Endothelial cell of umbilical vein (primary cell): ENCODE data around the gene MMP25. TPM values are rescaled to one million over a fixed set of nuclear protein-coding genes. Genes with fewer than 3 reads are reported as not detected.

Source experiments
- BruUV-seq: library from RNA; stranded (reverse); fragments of 400-500 nt; replicated peaks from 2 replicates; lab custom pipeline; 2021; lab: Mats Ljungman, UMichigan
- CTCF ChIA-PET: fragments of 300-600, 350-600 bp; sonication (Branson Sonifier 250); formaldehyde crosslinking; loops from one replicate; lab custom pipeline; 2021; ENCODE audit warnings: antibody characterized with exemption, inconsistent platforms; lab: Charles Lee
- POLR2A ChIA-PET: fragments of 300-600, 350-600 bp; sonication (Branson Sonifier 250); formaldehyde crosslinking; loops from one replicate; lab custom pipeline; 2021; ENCODE audit warnings: antibody characterized with exemption, inconsistent platforms; lab: Charles Lee
- DNase-seq: peaks from one replicate; pipeline ENCODE4 v3.0.0-alpha.2; 2011; ENCODE audit warnings: low read depth, low spot score
- FAIRE-seq: peaks from 2 replicates; lab custom pipeline; 2011; peaks lifted over from hg19 to GRCh38; lab: Jason Lieb, UNC
- H2AFZ ChIP-seq: 2 replicates; pipeline ENCODE4 v1.6.0; 2012; ENCODE audit warnings: low read depth, low read length, control low read depth, inconsistent platforms
- H3K27ac ChIP-seq: 2 replicates; pipeline ENCODE4 v1.5.1; 2011; ENCODE audit warnings: low read depth, mild to moderate bottlenecking, control low read depth, low read length, moderate library complexity; ENCODE audit not compliant: insufficient read depth
- H3K27me3 ChIP-seq, 2 experiments: 2 replicates each; pipeline versions ENCODE4 v1.6.0 to v1.6.1; 2011; ENCODE audit warnings: low read length in 2 of 2, mixed read lengths in 1 of 2; ENCODE audit not compliant: control insufficient read depth in 2 of 2, insufficient read depth in 2 of 2
- H3K36me3 ChIP-seq, 2 experiments: 2 replicates in 1 of 2; 3 replicates in 1 of 2; pipeline ENCODE4 v1.5.1; 2011; ENCODE audit warnings: low read length in 2 of 2, mild to moderate bottlenecking in 1 of 2, moderate library complexity in 1 of 2; ENCODE audit not compliant: control insufficient read depth in 2 of 2, insufficient read depth in 2 of 2; ENCODE audit errors: extremely low read depth in 1 of 2
- H3K4me1 ChIP-seq: 3 replicates; pipeline ENCODE4 v1.5.1; 2011; ENCODE audit warnings: mild to moderate bottlenecking, low read length; ENCODE audit not compliant: control insufficient read depth, insufficient read depth; ENCODE audit errors: extremely low read depth
- H3K4me2 ChIP-seq: 2 replicates; pipeline ENCODE4 v1.6.1; 2011; ENCODE audit warnings: low read length, control low read depth, mixed read lengths; ENCODE audit not compliant: insufficient read depth
- H3K4me3 ChIP-seq, 3 experiments: fragments of 200-600 bp in 1 of 3; sonication (generic), shearing (Covaris generic) in 1 of 3; replicated peaks in 1 of 3; 2 replicates each; pipeline ENCODE4 v1.5.1; 2011 to 2016; ENCODE audit warnings: control low read depth in 3 of 3, low read length in 3 of 3, mild to moderate bottlenecking in 2 of 3, inconsistent platforms in 1 of 3, low read depth in 1 of 3, moderate library complexity in 1 of 3; ENCODE audit not compliant: insufficient read depth in 1 of 3
- H3K79me2 ChIP-seq: 2 replicates; pipeline ENCODE4 v1.6.0; 2012; ENCODE audit warnings: low read length, inconsistent platforms; ENCODE audit not compliant: control insufficient read depth, insufficient read depth
- H3K9ac ChIP-seq: replicated peaks from 2 replicates; pipeline ENCODE3; 2011; ENCODE audit warnings: low read length, control low read depth; ENCODE audit not compliant: insufficient read depth; ENCODE audit errors: extremely low read depth
- H3K9me1 ChIP-seq: replicated peaks from 3 replicates; pipeline ENCODE4 v1.6.0; 2011; ENCODE audit warnings: mild to moderate bottlenecking, low read length; ENCODE audit not compliant: control insufficient read depth, insufficient read depth; ENCODE audit errors: extremely low read depth
- H3K9me3 ChIP-seq: replicated peaks from 2 replicates; pipeline ENCODE4 v1.5.1; 2012; ENCODE audit warnings: low read length, inconsistent platforms; ENCODE audit not compliant: control insufficient read depth, insufficient read depth
- H4K20me1 ChIP-seq: replicated peaks from 2 replicates; pipeline ENCODE3; 2011; ENCODE audit warnings: mild to moderate bottlenecking, low read length; ENCODE audit not compliant: control insufficient read depth, insufficient read depth; ENCODE audit errors: extremely low read depth
- EZH2 ChIP-seq: IDR thresholded peaks from 2 replicates; pipeline ENCODE4 v1.6.1; 2012; ENCODE audit warnings: borderline replicate concordance, low read depth, mild to moderate bottlenecking, moderate library complexity, low read length, inconsistent platforms; ENCODE audit not compliant: severe bottlenecking
- JUN ChIP-seq: IDR thresholded peaks from 2 replicates; pipeline ENCODE4 v1.6.1; 2011; ENCODE audit warnings: borderline replicate concordance, low read depth; ENCODE audit not compliant: insufficient read length, insufficient read depth
- MYC ChIP-seq: IDR thresholded peaks from one replicate; pipeline ENCODE4 v1.6.1; 2011; ENCODE audit warnings: mild to moderate bottlenecking, low read depth, low read length
- POLR2A ChIP-seq: IDR thresholded peaks from 2 replicates; pipeline ENCODE4 v1.6.1; 2012; ENCODE audit warnings: low read depth, mild to moderate bottlenecking, control low read depth, low read length
- dilution Hi-C: fragments of 300-500 bp; cut with MboI; formaldehyde crosslinking; loops from one replicate; pipeline ENCODE4 v1.15.0; 2019; ENCODE audit warnings: low sequenced_read_pairs; ENCODE audit not compliant: extremely low pct_ligation_motif_present
- intact Hi-C: fragments of 100-400 bp; cut with micrococcal nuclease; formaldehyde crosslinking; loops from one replicate; pipeline ENCODE4 v1.10.0; 2022
- polyA plus RNA-seq, 4 experiments: library from polyadenylated mRNA; depleted of rRNA in 3 of 4; stranded (reverse) in 3 of 4; unstranded in 1 of 4; fragments of >200 nt; gene quantifications; 2 replicates each; pipeline versions ENCODE4 v1.2.1 to v1.2.3, GENCODE V29; 2011 to 2012; ENCODE audit warnings: missing spikeins in 1 of 4
- total RNA-seq: library from RNA; stranded (reverse); gene quantifications from 2 replicates; pipeline ENCODE4 v1.2.3, GENCODE V29; 2021
- TF ChIP-seq, protein P1 (sequence below), 2 donors: IDR thresholded peaks; 1 replicate in 1 of 2; 2 replicates in 1 of 2; pipeline ENCODE4 v1.5.1; 2011; ENCODE audit warnings: low read length in 2 of 2, mild to moderate bottlenecking in 2 of 2, moderate library complexity in 2 of 2, control low read depth in 1 of 2, inconsistent platforms in 1 of 2, low read depth in 1 of 2; ENCODE audit not compliant: insufficient read depth in 1 of 2; ENCODE audit errors: extremely low read depth in 1 of 2
- TF ChIP-seq, protein P2 (sequence below): IDR thresholded peaks from 2 replicates; pipeline ENCODE4 v1.6.1; 2011; ENCODE audit not compliant: insufficient read depth, insufficient read length

MMP25 gene
- total and polyA plus RNA-seq, 2 donors (not counting 3 experiments of a cell fraction or from before 2014, with no cell fraction given) = 0.08 to 0.35 TPM

DNA sequence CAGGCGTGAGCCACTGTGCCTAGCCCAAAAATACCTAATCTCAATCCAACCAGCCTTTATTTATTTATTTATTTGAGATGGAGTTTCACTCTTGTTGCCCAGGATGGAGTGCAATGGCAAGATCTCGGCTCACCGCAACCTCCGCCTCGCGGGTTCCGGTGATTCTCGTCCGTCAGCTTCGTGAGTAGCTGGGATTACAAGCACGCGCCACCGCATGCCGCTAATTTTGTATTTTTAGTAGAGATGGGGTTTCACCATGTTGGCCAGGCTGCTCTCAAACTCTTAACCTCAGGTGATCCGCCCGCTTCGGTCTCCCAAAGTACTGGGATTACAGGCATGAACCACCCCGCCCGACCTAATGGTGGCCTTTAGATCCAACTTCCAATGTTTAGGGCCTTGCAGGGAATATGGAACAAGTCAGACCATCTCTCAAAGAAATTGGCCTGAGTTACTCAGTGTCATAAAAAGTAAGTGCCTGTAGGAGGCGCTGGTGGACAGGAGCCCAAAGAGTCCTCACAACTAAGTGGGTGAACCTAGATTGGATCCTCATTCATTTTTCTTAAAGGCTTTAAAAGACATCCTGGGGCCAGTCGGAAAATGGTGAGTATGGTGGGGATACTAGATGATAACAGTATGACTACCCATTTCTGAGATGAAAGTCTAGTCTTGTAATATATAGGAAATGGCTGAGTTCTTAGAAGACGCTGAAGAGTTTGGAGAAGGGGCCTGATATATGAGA lies 48.1 kb downstream of the MMP25 start:
- no peaks in the 10 kb centered on the region for H3K36me3 ChIP-seq
- CTCF ChIA-PET = interaction anchor here (1.0 to 2.4 kb wide), 4 partner anchors 19 to 73 kb away, joined by 3 to 15 read pairs (median 12); no protein-coding TSS in a partner anchor
- no TSS peak for BruUV-seq
- TF ChIP-seq EZH2 (no peak), POLR2A (no peak), JUN (no peak), MYC (no peak)
- TF ChIP-seq, protein P1, sequence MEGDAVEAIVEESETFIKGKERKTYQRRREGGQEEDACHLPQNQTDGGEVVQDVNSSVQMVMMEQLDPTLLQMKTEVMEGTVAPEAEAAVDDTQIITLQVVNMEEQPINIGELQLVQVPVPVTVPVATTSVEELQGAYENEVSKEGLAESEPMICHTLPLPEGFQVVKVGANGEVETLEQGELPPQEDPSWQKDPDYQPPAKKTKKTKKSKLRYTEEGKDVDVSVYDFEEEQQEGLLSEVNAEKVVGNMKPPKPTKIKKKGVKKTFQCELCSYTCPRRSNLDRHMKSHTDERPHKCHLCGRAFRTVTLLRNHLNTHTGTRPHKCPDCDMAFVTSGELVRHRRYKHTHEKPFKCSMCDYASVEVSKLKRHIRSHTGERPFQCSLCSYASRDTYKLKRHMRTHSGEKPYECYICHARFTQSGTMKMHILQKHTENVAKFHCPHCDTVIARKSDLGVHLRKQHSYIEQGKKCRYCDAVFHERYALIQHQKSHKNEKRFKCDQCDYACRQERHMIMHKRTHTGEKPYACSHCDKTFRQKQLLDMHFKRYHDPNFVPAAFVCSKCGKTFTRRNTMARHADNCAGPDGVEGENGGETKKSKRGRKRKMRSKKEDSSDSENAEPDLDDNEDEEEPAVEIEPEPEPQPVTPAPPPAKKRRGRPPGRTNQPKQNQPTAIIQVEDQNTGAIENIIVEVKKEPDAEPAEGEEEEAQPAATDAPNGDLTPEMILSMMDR (IDR thresholded peaks at IDR 0.05; ENCODE audit: extremely low read depth in 1 of 2, insufficient read depth in 1 of 2, low read depth in 1 of 2, low read length in 2 of 2) = peak; percentile 61 to 70
- TF ChIP-seq, protein P2, sequence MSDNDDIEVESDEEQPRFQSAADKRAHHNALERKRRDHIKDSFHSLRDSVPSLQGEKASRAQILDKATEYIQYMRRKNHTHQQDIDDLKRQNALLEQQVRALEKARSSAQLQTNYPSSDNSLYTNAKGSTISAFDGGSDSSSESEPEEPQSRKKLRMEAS = no peak
- no peak overlapping the region for H3K27ac ChIP-seq
- no peak overlapping the region for H3K9ac ChIP-seq
- intact Hi-C loops (loop anchor here (1.0 kb wide), 3 partner anchors 35 to 72 kb away; no protein-coding TSS in a partner anchor), dilution Hi-C loops (no loop called here)
- H3K27me3 ChIP-seq = peaks cover 0 to 2% of the 10 kb centered on the region in 2 experiments
- no peaks in the 10 kb centered on the region for H3K9me1 ChIP-seq
- no peaks in the 10 kb centered on the region for H3K79me2 ChIP-seq
- H3K4me1 ChIP-seq = peaks cover under 1% of the 10 kb centered on the region
- H2AFZ ChIP-seq = no peak overlapping the region
- FAIRE-seq (peak; percentile 93), DNase-seq (peak; percentile 74)
- H4K20me1 ChIP-seq = no peaks in the 10 kb centered on the region
- no peak overlapping the region for H3K4me3 ChIP-seq
- POLR2A ChIA-PET = no interaction called here
- no peaks in the 10 kb centered on the region for H3K9me3 ChIP-seq
- H3K4me2 ChIP-seq = no peak overlapping the region
